Calu3 (cell line): ENCODE results near the gene ZSCAN23. TPM values are rescaled to one million over a fixed set of nuclear protein-coding genes. Genes with fewer than 3 reads are reported as not detected.
"Not testable (repeated sequence)": the region's sequence is repeated elsewhere in the genome, so short reads cannot be mapped to it uniquely, and the experiment has no call there.

Experiments used
- BruUV-seq: library from RNA; stranded (reverse); fragments of 400-500 nt; replicated peaks from 2 replicates; lab custom pipeline; 2021; lab: Mats Ljungman, UMichigan
- CTCF ChIA-PET: fragments of 300-600 bp; sonication (Branson Sonifier 250); formaldehyde crosslinking; loops from one replicate; lab custom pipeline; 2022; ENCODE audit warnings: antibody characterized with exemption; lab: Charles Lee
- DNase-seq: peaks from one replicate; pipeline ENCODE4 v3.0.0; 2022
- H3K27ac Mint-ChIP-seq: one replicate; pipeline ENCODE4 v1.8.0; 2022; ENCODE audit warnings: mixed read lengths; ENCODE audit not compliant: unreplicated experiment
- H3K27me3 Mint-ChIP-seq: one replicate; pipeline ENCODE4 v1.8.0; 2022; ENCODE audit warnings: mixed read lengths; ENCODE audit not compliant: unreplicated experiment
- H3K36me3 Mint-ChIP-seq: one replicate; pipeline ENCODE4 v1.8.0; 2022; ENCODE audit warnings: mild to moderate bottlenecking, moderate library complexity, mixed read lengths; ENCODE audit not compliant: insufficient read depth, unreplicated experiment
- H3K4me1 Mint-ChIP-seq: one replicate; pipeline ENCODE4 v1.8.0; 2022; ENCODE audit warnings: mild to moderate bottlenecking, low read depth, mixed read lengths; ENCODE audit not compliant: unreplicated experiment
- H3K4me3 Mint-ChIP-seq: one replicate; pipeline ENCODE4 v1.8.0; 2022; ENCODE audit warnings: mild to moderate bottlenecking, low read depth, moderate library complexity, mixed read lengths; ENCODE audit not compliant: unreplicated experiment
- H3K9me3 Mint-ChIP-seq: one replicate; pipeline ENCODE4 v1.8.0; 2022; ENCODE audit warnings: low read depth, mixed read lengths; ENCODE audit not compliant: unreplicated experiment
- CTCF ChIP-seq: fragments of 200-600 bp; IDR thresholded peaks from one replicate; pipeline ENCODE4 v1.8.0; 2022; ENCODE audit warnings: antibody characterized with exemption; ENCODE audit not compliant: unreplicated experiment
- intact Hi-C: fragments of 100-400 bp; cut with micrococcal nuclease; formaldehyde crosslinking; loops from one replicate; pipeline ENCODE4 v1.10.0; 2022; ENCODE audit not compliant: unreplicated experiment
- total RNA-seq: library from RNA; stranded (reverse); gene quantifications from 2 replicates; pipeline ENCODE4 v1.2.3, GENCODE V29; 2022

Gene ZSCAN23
- total RNA-seq, 1 experiment from 2014 or later = 1.8 TPM

GRCh38 chr6:28468056-28468455 lies 24.8 kb upstream of the ZSCAN23 start:
- intact Hi-C loops = no loop called here
- DNase-seq = no peak
- no peak for TF ChIP-seq CTCF
- Mint-ChIP-seq H3K27ac (no peak overlapping the region), H3K27me3 (peaks cover 34% of the 10 kb centered on the region), H3K4me3 (no peak overlapping the region), H3K36me3 (no peaks in the 10 kb centered on the region), H3K4me1 (no peaks in the 10 kb centered on the region), H3K9me3 (peaks cover 3% of the 10 kb centered on the region)
- CTCF ChIA-PET = no interaction called here
- no TSS peak for BruUV-seq

- TF ChIP-seq CTCF = no peak
- H3K27me3 Mint-ChIP-seq = peaks cover 36% of the 10 kb centered on the region
- BruUV-seq = no TSS peak
- H3K36me3 Mint-ChIP-seq = no peaks in the 10 kb centered on the region
- no peaks in the 10 kb centered on the region for H3K4me1 Mint-ChIP-seq
- no peak overlapping the region for H3K27ac Mint-ChIP-seq
- intact Hi-C loops = no loop called here
- DNase-seq = no peak
- H3K4me3 Mint-ChIP-seq = no peak overlapping the region
- no peaks in the 10 kb centered on the region for H3K9me3 Mint-ChIP-seq
- CTCF ChIA-PET = no interaction called here
These were observed 19.1 kb upstream of the ZSCAN23 start for GRCh38 chr6:28462401-28462800.

GRCh38 chr6:28458568-28458967 lies 15.3 kb upstream of the ZSCAN23 start:
- TF ChIP-seq CTCF = no peak
- no peaks in the 10 kb centered on the region for H3K36me3 Mint-ChIP-seq
- no peak overlapping the region for H3K4me3 Mint-ChIP-seq
- H3K27me3 Mint-ChIP-seq = peaks cover 21% of the 10 kb centered on the region
- no peak for DNase-seq
- no peak overlapping the region for H3K27ac Mint-ChIP-seq
- intact Hi-C loops = no loop called here
- H3K9me3 Mint-ChIP-seq = peaks cover 3% of the 10 kb centered on the region
- CTCF ChIA-PET = interaction anchor here (0.6 kb wide), 1 partner anchor 18 kb away, joined by 3 read pairs; no protein-coding TSS in a partner anchor
- H3K4me1 Mint-ChIP-seq = no peaks in the 10 kb centered on the region
- BruUV-seq = no TSS peak

- Mint-ChIP-seq H3K27me3 (peaks cover 3% of the 10 kb centered on the region), H3K4me3 (no peak overlapping the region), H3K36me3 (no peaks in the 10 kb centered on the region), H3K9me3 (peaks cover 9% of the 10 kb centered on the region), H3K4me1 (no peaks in the 10 kb centered on the region), H3K27ac (no peak overlapping the region)
- no peak for TF ChIP-seq CTCF
- DNase-seq = no peak
- intact Hi-C loops = no loop called here
- BruUV-seq = no TSS peak
- CTCF ChIA-PET = interaction anchor here (0.5 kb wide), 1 partner anchor 215 kb away, joined by 4 read pairs; no protein-coding TSS in a partner anchor
These were observed 5.8 kb upstream of the ZSCAN23 start for GRCh38 chr6:28449056-28449455.

- H3K27ac Mint-ChIP-seq, H3K36me3 Mint-ChIP-seq, CTCF ChIA-PET, H3K4me1 Mint-ChIP-seq, H3K9me3 Mint-ChIP-seq, BruUV-seq, DNase-seq, H3K4me3 Mint-ChIP-seq, H3K27me3 Mint-ChIP-seq, intact Hi-C loops: not testable (repeated sequence)
These were observed 4.2 kb upstream of the ZSCAN23 start for GRCh38 chr6:28447512-28447906.
